NT2/D1 (cell line): ENCODE results near the gene KLHL6.
"Not testable (repeated sequence)": the region's sequence is repeated elsewhere in the genome, so short reads cannot be mapped to it uniquely, and the experiment has no call there.

Source experiments
- YY1 ChIP-seq: IDR thresholded peaks from 2 replicates; pipeline ENCODE4 v1.6.1; 2011; ENCODE audit not compliant: insufficient read length, insufficient read depth
- ZNF274 ChIP-seq: IDR thresholded peaks from 2 replicates; pipeline ENCODE4 v1.6.1; 2011; ENCODE audit warnings: mild to moderate bottlenecking, low read depth, low read length

GRCh38 chr3:183440521-183440920 is 115.0 kb downstream of the KLHL6 start:
- TF ChIP-seq ZNF274, YY1: not testable (repeated sequence)
